Endothelial cell of hepatic sinusoid (primary cell): Measurements from ENCODE around the gene MTURN.
"Not testable (repeated sequence)": the region's sequence is repeated elsewhere in the genome, so short reads cannot be mapped to it uniquely, and the experiment has no call there.

Source experiments
- in situ Hi-C: cut with HindIII; loops from 2 replicates; pipeline ENCODE4 v1.10.0; 2017; ENCODE audit warnings: low sequenced_read_pairs

Gene MTURN

DNA sequence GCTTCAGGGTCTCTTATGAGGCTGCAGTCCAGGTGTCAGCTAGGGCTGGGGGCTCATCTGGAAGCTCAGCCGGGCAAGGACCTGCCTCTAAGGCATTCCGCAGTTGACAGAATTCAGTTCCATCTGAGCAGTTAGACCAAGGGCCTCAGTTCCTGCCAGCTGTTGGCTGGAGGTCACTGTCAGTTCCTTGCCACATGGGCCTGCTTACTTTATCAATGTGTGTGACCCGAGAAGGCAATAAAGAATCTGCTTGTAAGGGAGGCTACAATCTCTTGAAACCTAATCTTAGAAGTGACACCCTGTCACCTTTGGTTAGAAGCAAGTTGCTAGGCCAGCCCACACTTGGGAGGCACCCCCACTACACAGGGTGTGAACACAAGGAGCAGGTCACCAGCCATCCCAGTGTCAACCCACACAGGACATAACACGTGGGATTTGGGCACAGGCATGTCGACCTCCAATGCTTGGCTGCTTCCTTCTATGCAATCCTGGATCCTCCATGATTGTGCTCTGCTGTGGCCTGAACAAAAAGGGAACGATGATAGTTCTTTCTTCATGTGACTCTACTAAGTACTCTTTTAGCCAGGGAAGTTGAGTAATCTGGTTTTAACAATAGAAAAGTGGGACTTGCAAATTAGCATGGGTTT is 41.8 kb downstream of the MTURN start:
- in situ Hi-C loops = no loop called here

DNA sequence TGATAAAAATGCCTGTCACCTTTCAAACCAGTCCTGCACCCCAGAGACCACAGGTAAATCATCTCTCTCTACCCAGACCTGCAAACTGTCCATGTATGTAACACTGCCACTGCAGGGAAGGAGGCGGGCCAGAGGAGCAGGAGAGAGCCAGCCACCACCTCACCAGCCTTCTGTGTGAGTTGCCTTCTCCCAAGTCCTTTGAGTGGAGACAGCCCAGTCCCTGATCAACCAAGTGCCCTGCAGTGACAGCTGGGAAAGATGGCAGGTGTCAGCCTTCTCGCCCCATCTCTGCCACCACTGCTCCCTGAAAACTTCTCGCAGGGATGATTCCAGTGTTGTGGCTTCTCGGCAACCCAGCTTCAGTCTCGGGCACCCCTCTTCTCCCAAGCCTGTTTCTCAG is 42.4 kb downstream of the MTURN start:
- in situ Hi-C loops = no loop called here

GRCh38 chr7:30177965-30178364 is 43.2 kb downstream of the MTURN start:
- in situ Hi-C loops = no loop called here

- in situ Hi-C loops = no loop called here
Observed at GRCh38 chr7:30178748-30179436, 44.1 kb downstream of the MTURN start.

GRCh38 chr7:30180718-30181117 is 45.9 kb downstream of the MTURN start:
- in situ Hi-C loops = no loop called here

DNA sequence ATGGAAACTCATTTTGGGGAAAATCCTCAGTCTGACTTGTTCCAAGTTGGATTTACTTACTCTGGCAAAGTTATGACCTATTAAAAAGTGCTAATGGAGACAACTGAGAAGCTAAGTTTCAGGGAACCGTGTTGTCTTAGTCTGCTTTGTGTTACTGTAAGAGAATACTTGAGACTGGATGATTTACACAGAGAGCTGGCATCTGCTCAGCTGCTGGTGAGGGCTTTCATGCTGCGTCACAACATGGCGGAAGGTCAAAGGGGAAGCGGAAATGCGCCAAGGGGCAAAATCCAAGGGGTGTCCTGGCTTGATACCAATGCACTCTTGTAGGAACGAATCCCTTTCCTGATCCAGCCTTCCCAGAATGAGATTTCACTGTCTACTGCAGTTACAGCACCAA is 46.4 kb downstream of the MTURN start:
- in situ Hi-C loops = no loop called here

GRCh38 chr7:30181736-30182522 is 47.1 kb downstream of the MTURN start:
- in situ Hi-C loops = no loop called here

GRCh38 chr7:30182814-30183213 is 48.0 kb downstream of the MTURN start:
- in situ Hi-C loops = no loop called here

- in situ Hi-C loops = no loop called here
Observed at GRCh38 chr7:30183749-30184369, 49.1 kb downstream of the MTURN start.

GRCh38 chr7:30184791-30185487 is 50.2 kb downstream of the MTURN start:
- in situ Hi-C loops = no loop called here

DNA sequence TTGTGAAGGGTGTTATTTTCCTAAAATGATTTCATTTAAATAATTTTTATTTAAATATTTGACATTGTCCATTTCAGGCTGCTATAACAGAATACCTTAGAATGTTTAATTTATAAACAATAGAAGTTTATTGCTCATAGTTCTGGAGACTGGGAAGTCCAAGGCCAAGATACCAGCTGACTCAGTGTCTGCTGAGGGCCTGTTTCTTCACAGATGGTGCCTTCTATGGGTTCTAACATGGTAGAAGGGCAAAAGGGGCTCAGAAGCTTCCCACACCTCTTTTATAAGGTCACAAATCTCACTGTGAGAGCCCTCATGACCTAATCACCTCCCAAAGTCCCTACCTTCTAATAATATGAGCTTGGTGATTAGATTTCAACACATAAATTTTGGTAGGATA is 50.7 kb downstream of the MTURN start:
- in situ Hi-C loops = no loop called here

GRCh38 chr7:30186725-30187124 is 51.9 kb downstream of the MTURN start:
- in situ Hi-C loops = no loop called here

DNA sequence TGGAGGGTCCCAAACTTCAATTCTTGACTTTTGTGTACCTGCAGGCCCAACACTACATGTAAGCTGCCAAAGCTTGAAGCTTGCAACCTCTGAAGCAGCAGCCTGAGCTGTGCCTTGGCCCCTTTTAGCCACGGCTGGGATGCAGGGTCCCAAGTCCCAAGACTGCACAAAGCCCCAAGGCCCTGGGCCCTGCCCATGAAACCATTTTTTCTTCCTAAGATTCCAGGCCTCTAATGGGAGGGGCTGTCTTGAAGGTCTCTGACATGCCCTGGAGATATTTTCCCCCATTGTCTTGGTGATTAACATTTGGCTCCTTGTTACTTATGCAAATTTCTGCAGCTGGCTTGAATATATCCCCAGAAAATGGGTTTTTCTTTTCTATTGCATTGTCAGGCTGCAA is 52.7 kb downstream of the MTURN start:
- in situ Hi-C loops = no loop called here

- in situ Hi-C loops = not testable (repeated sequence)
Observed at GRCh38 chr7:30188381-30188780, 53.6 kb downstream of the MTURN start.

DNA sequence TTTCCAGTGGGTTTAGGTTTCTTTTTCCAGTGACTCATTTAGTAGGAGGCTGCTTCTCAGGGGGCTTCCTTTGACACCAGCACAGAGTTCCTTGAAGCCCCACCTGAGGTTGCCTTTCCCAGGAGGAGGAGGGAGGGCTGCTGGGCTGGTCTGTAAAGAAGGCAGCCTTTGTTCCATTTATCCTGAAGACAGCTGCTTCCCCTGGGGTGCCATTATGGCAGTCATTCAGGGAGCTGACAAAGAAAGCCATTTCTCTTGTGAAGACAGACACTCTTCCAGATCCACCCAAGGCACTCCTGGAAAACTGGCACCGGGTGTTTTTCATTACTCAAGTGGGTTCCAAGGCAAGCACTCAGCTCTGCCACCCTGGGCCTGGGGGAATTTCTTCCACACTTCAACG is 54.0 kb downstream of the MTURN start:
- in situ Hi-C loops = no loop called here

DNA sequence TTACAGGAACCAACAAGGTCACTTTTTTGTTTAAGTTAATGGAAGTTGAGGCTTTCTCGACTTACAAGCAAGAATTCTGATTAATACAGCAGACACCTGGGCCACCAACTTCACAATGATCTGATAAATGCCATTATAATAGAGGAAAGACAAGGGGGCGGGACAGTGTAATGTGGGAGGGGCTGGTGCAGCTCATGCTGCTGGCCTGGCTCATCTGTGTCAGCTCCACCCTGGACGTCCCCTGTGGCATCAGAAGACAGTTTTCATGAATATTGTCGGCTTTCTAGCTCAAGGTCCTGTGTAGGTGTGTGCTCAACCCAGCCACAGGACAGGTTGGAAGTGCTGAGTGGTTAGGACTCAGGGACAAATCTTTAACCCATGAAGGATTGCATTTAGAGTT is 57.0 kb downstream of the MTURN start:
- in situ Hi-C loops = no loop called here

DNA sequence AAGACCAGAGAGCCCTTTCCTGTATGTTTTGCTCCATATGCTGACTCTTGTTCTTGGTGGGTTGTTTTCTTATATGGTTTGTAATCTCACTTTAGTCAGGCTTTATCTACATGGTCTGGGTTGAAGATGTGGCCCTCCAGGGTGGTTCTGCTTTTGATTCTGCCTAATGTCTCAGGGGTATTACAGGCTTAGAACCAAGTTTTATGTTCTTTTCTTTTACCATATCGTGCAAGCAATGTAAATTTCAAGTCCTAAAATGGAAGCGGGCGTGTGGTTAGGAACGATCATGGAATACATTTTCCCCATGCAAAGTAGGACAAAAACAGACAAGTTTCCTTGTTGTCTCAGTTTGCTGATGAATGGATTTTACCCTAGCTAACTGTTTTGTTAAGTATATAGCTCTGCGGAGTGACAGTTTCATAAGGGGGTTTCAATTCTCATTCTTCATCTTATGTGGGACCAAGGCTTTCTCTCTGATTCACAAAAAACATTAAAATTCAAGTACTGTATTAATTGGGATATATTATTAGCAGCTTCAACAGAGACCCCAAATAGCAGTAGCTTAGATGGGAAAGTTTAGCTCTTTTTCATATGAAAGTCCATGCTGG is 58.7 kb downstream of the MTURN start:
- in situ Hi-C loops = no loop called here

GRCh38 chr7:30196408-30196807 is 61.6 kb downstream of the MTURN start:
- in situ Hi-C loops = no loop called here

DNA sequence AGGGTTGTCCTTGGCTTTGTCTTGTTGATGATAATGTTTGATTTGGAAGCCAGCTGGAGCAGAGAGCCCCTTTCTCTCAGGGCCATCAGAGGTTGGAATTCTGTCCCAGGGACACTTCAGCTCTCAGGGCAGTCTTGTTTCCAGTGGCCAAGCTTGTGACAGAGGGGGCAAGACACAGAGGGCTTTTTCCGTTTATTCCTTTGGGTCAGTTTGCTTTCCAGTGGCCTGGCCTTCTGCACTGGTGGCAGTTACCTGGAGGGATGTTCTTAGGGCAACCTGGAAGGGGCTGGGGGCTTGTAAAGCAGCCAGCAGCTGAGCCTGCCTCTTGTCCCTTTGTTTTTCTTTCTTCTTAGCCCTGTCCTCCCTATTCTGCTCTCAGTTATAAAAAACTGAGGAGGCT is 62.7 kb downstream of the MTURN start:
- in situ Hi-C loops = no loop called here

DNA sequence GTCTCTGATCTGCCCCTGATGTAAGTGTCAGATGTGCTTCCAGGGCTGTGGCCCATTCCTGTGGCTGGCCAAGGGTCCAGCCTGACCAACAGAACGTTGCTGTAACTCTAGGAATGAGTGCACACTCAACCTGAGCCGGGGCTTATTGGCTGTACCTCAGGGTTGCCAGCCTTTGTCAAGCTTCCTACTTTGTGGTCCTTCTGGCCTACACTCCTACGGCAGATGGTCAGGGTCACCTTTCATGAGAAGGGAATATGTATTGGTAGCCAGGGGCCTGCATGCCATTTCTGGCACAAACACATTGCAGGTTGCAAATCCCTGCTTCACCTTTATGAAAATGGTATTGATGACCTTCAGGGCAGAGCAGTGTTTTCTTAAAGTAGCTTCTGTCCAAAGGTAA is 64.5 kb downstream of the MTURN start:
- in situ Hi-C loops = no loop called here

- in situ Hi-C loops = no loop called here
Observed at GRCh38 chr7:30200591-30200990, 65.8 kb downstream of the MTURN start.
